ENCODE results near the gene IMPDH1.

Gene IMPDH1

GRCh38 chr7:128365432-128365831, 44.4 kb downstream of the IMPDH1 start:
- H3K9me3 ChIP-seq (ENCODE audit: low read length) = no peaks in the 10 kb centered on the region
- no peak overlapping the region for H2AFZ ChIP-seq (ENCODE audit: low read length)
- no peak overlapping the region for H3K4me3 ChIP-seq (ENCODE audit: low read depth, low read length, poor library complexity, severe bottlenecking)
- H4K20me1 ChIP-seq (ENCODE audit: insufficient read depth, low read length) = no peaks in the 10 kb centered on the region
- H3K4me2 ChIP-seq (ENCODE audit: low read length) = no peak overlapping the region
- H3K9me2 ChIP-seq (ENCODE audit: low read depth, low read length) = no peaks in the 10 kb centered on the region
- no peaks in the 10 kb centered on the region for H3K36me3 ChIP-seq (ENCODE audit: insufficient read depth, low read length)
- H3K27ac ChIP-seq (ENCODE audit: low read depth, low read length, poor library complexity, severe bottlenecking) = no peak overlapping the region
- peaks cover 7% of the 10 kb centered on the region for H3K4me1 ChIP-seq (ENCODE audit: insufficient read depth, low read length, severe bottlenecking)
- H3K9ac ChIP-seq (ENCODE audit: low read length) = no peak overlapping the region
- no peaks in the 10 kb centered on the region for H3F3A ChIP-seq (ENCODE audit: insufficient read depth, low read length)
- H3K27me3 ChIP-seq (ENCODE audit: insufficient read depth, low read length) = peaks cover 8% of the 10 kb centered on the region; the same call in 1 of the 2 replicates
- TF ChIP-seq EZH2 (IDR thresholded peaks at IDR 0.05; ENCODE audit: borderline replicate concordance, low read length) (no peak), CTCF (IDR thresholded peaks at IDR 0.05; ENCODE audit: low read length) (no peak)
- H3K79me2 ChIP-seq (ENCODE audit: insufficient read depth, low read length) = no peaks in the 10 kb centered on the region

- Histone ChIP-seq H3K36me3 (ENCODE audit: insufficient read depth, low read length) (no peaks in the 10 kb centered on the region), H3K9me3 (ENCODE audit: low read length) (no peaks in the 10 kb centered on the region), H3F3A (ENCODE audit: insufficient read depth, low read length) (no peaks in the 10 kb centered on the region), H3K27ac (ENCODE audit: low read depth, low read length, poor library complexity, severe bottlenecking) (no peak overlapping the region), H3K4me3 (ENCODE audit: low read depth, low read length, poor library complexity, severe bottlenecking) (no peak overlapping the region), H3K4me2 (ENCODE audit: low read length) (no peak overlapping the region), H3K4me1 (ENCODE audit: insufficient read depth, low read length, severe bottlenecking) (peaks cover 7% of the 10 kb centered on the region), H3K27me3 (ENCODE audit: insufficient read depth, low read length) (peaks cover 14% of the 10 kb centered on the region; the same call in 1 of the 2 replicates), H3K9me2 (ENCODE audit: low read depth, low read length) (no peaks in the 10 kb centered on the region), H3K9ac (ENCODE audit: low read length) (no peak overlapping the region), H2AFZ (ENCODE audit: low read length) (no peak overlapping the region), H4K20me1 (ENCODE audit: insufficient read depth, low read length) (no peaks in the 10 kb centered on the region), H3K79me2 (ENCODE audit: insufficient read depth, low read length) (no peaks in the 10 kb centered on the region)
- no peak for TF ChIP-seq EZH2 (IDR thresholded peaks at IDR 0.05; ENCODE audit: borderline replicate concordance, low read length)
Measured at GRCh38 chr7:128364166-128364870, 45.5 kb downstream of the IMPDH1 start.

- H3K36me3 ChIP-seq (ENCODE audit: insufficient read depth, low read length) = no peaks in the 10 kb centered on the region
- H3F3A ChIP-seq (ENCODE audit: insufficient read depth, low read length) = no peaks in the 10 kb centered on the region
- peaks cover 7% of the 10 kb centered on the region for H3K4me1 ChIP-seq (ENCODE audit: insufficient read depth, low read length, severe bottlenecking)
- H3K27me3 ChIP-seq (ENCODE audit: insufficient read depth, low read length) = peaks cover 14% of the 10 kb centered on the region; the same call in 1 of the 2 replicates
- H3K9me3 ChIP-seq (ENCODE audit: low read length) = no peaks in the 10 kb centered on the region
- no peak overlapping the region for H3K9ac ChIP-seq (ENCODE audit: low read length)
- no peak overlapping the region for H3K27ac ChIP-seq (ENCODE audit: low read depth, low read length, poor library complexity, severe bottlenecking)
- TF ChIP-seq CTCF (IDR thresholded peaks at IDR 0.05; ENCODE audit: low read length) = no peak
- TF ChIP-seq EZH2 (IDR thresholded peaks at IDR 0.05; ENCODE audit: borderline replicate concordance, low read length) = 0 out of 2 replicates have a peak, but pooled peaks have one; percentile 52
- H3K4me3 ChIP-seq (ENCODE audit: low read depth, low read length, poor library complexity, severe bottlenecking) = no peak overlapping the region
- no peak overlapping the region for H2AFZ ChIP-seq (ENCODE audit: low read length)
- no peaks in the 10 kb centered on the region for H3K79me2 ChIP-seq (ENCODE audit: insufficient read depth, low read length)
- H3K9me2 ChIP-seq (ENCODE audit: low read depth, low read length) = no peaks in the 10 kb centered on the region
- no peak overlapping the region for H3K4me2 ChIP-seq (ENCODE audit: low read length)
- no peaks in the 10 kb centered on the region for H4K20me1 ChIP-seq (ENCODE audit: insufficient read depth, low read length)
Measured at GRCh38 chr7:128363261-128363721, 46.5 kb downstream of the IMPDH1 start.

Data from OCI-LY1 (cell line).